Peyer's patch (tissue), 4 donors: ENCODE data around the gene RERE.
"Not testable (repeated sequence)": the region's sequence is repeated elsewhere in the genome, so short reads cannot be mapped to it uniquely, and the experiment has no call there.

Experiments
- POLR2A ChIP-seq, 2 donors: fragments of 450-650 bp; IDR thresholded peaks; one replicate each; pipeline ENCODE4 v1.5.1; 2017; ENCODE audit warnings: antibody characterized with exemption in 2 of 2, mild to moderate bottlenecking in 2 of 2, moderate library complexity in 2 of 2
- TF ChIP-seq, protein P1 (sequence below), 6 experiments: fragments of 450-650 bp in 4 of 6; fragments of 200-600 bp in 2 of 6; sonication (generic) in 1 of 6; IDR thresholded peaks; one replicate each; pipeline ENCODE4 v1.5.1; 2017 to 2019; ENCODE audit warnings: antibody characterized with exemption in 6 of 6, mild to moderate bottlenecking in 3 of 6, moderate library complexity in 1 of 6

DNA sequence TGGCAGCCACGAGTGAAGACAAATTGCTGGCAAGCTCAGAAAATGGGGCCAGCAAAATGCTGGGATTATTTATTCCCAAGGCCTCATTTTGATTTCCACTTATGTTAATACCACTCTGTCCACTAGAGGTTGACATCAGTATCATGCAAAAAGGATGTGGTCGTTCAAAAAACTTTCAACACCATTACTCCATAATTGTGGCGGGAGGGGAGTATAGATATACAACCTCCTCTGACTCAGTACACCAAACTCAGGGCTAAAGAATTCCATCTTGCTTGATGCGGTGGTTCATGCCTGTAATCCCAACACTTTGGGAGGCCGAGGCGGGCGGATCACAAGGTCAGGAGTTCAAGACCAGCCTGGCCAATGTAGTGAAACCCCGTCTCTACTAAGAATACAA is 200.6 kb downstream of the RERE start:
- TF ChIP-seq, protein P1, sequence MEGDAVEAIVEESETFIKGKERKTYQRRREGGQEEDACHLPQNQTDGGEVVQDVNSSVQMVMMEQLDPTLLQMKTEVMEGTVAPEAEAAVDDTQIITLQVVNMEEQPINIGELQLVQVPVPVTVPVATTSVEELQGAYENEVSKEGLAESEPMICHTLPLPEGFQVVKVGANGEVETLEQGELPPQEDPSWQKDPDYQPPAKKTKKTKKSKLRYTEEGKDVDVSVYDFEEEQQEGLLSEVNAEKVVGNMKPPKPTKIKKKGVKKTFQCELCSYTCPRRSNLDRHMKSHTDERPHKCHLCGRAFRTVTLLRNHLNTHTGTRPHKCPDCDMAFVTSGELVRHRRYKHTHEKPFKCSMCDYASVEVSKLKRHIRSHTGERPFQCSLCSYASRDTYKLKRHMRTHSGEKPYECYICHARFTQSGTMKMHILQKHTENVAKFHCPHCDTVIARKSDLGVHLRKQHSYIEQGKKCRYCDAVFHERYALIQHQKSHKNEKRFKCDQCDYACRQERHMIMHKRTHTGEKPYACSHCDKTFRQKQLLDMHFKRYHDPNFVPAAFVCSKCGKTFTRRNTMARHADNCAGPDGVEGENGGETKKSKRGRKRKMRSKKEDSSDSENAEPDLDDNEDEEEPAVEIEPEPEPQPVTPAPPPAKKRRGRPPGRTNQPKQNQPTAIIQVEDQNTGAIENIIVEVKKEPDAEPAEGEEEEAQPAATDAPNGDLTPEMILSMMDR (IDR thresholded peaks at IDR 0.05), result not testable (repeated sequence)
- not testable (repeated sequence) for TF ChIP-seq POLR2A (IDR thresholded peaks at IDR 0.05)
